Measurements from ENCODE around the gene NDUFC1.

The NDUFC1 gene

GRCh38 chr4:139246166-139246565 is 56.1 kb downstream of the NDUFC1 start:
- no peak for DNase-seq

GRCh38 chr4:139245590-139245989 is 56.7 kb downstream of the NDUFC1 start:
- DNase-seq = no peak

- no peak for DNase-seq
These were observed 58.6 kb downstream of the NDUFC1 start for GRCh38 chr4:139243448-139244365.

GRCh38 chr4:139242511-139243051 is 59.7 kb downstream of the NDUFC1 start:
- DNase-seq = no peak

- no peak for DNase-seq
These were observed 60.5 kb downstream of the NDUFC1 start for GRCh38 chr4:139241784-139242151.

- no peak for DNase-seq
These were observed 61.0 kb downstream of the NDUFC1 start for GRCh38 chr4:139241086-139241783.

Data from activated effector memory CD4-positive, alpha-beta T cell treated with anti-CD3 and anti-CD28 coated beads, Interleukin-2, amount 50 U/mL, for 16 hours (primary cell).